NB4 (cell line): ENCODE results near the gene TCERG1L.

Experiments
- CTCF ChIP-seq: IDR thresholded peaks from one replicate; pipeline ENCODE4 v1.5.1; 2012; ENCODE audit warnings: low read depth, low read length
- MYC ChIP-seq: IDR thresholded peaks from 2 replicates; pipeline ENCODE4 v1.6.1; 2011; ENCODE audit warnings: low read depth, low read length
- TF ChIP-seq, protein P1 (sequence below): IDR thresholded peaks from 2 replicates; pipeline ENCODE4 v1.6.1; 2011; ENCODE audit warnings: low read depth, low read length

DNA sequence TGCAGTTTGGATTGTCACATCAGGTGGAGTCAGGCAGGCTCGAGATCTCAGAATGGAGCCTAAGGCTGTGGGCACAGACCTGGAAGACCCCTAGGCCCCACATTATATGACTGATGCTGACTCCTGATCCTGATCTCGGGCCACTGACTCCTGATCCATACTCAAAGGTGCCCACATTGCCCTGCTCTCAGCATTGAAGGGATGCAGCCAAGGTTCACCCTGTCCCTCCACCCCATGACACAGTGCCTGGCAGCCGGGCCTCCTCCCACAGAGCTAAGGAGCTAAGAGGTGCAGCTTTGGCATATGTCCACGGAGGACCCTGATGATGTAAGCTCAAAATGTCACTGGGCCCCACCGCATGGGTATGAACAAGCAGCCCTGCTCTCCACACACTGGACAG lies 36.6 kb downstream of the TCERG1L start:
- no peak for TF ChIP-seq MYC
- no peak for TF ChIP-seq CTCF
- TF ChIP-seq, protein P1, sequence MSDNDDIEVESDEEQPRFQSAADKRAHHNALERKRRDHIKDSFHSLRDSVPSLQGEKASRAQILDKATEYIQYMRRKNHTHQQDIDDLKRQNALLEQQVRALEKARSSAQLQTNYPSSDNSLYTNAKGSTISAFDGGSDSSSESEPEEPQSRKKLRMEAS, result no peak
